Fibroblast of skin of scalp (primary cell): ENCODE data around the gene TMEM179B.
"Not testable (repeated sequence)": the region's sequence is repeated elsewhere in the genome, so short reads cannot be mapped to it uniquely, and the experiment has no call there.

Experiments used
- DNase-seq: peaks from one replicate; pipeline ENCODE4 v3.0.0-alpha.2; 2013

The TMEM179B gene

GRCh38 chr11:62789576-62789975 is 2.4 kb downstream of the TMEM179B start:
- DNase-seq, result no peak

- DNase-seq, result peak; percentile 82
These were observed 4.4 kb downstream of the TMEM179B start, which contains the start of gene TMEM223 for GRCh38 chr11:62791501-62792201. TMEM223 (minus strand) TSS chr11:62792006; CDS start chr11:62791994, 12 bp downstream.

- DNase-seq, result no peak
These were observed 5.0 kb downstream of the TMEM179B start for GRCh38 chr11:62792202-62792575.

DNA sequence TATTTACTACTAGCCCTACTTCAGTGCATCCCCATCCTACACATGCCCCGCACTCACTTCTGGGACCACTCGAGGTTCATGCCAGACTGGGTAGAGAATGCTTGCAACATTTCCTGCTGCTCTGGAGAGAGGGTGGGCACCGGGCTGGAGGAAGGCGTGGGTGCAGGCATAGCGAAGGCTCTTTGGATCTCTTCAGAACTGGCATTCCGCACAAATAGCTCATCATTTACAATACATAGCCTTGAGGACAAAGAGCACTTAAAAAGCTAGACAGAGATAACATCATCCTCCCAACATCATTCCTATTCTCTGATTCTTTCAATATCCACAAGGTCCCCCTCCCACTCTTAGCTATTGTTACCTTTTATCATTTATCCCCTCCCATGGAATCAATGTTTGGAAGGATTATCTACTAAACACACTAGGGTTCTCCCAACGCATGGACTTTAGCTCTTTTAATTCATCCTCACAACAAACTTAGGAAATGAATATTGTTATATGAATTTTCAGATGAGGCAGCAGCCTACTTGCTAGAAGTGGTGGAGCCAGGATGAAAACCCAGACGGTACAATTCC is 7.1 kb downstream of the TMEM179B start:
- DNase-seq, result no peak

DNA sequence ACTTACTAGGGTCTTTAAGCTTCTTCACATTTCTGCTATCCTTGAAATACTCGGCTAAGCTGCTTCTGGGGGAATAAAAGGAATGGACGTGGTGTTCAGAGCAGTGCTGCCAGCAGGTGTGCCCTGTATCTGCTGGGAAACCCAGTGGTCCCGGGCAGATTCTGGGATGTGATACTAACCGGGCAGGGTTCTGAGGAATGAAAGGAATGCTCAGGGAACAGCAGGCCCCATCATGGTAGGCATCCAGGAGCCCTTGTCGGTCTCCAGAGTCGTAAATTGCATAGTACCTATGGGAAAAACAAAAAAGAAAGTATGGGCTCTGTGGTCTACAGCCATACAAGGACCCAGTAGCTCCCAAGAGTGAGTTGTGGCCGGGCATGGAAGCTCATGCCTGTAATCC is 9.1 kb downstream of the TMEM179B start:
- no peak for DNase-seq

- DNase-seq, result no peak
These were observed 12.3 kb downstream of the TMEM179B start for GRCh38 chr11:62799486-62799885.

- no peak for DNase-seq
These were observed 13.9 kb downstream of the TMEM179B start for GRCh38 chr11:62801071-62801470.

DNA sequence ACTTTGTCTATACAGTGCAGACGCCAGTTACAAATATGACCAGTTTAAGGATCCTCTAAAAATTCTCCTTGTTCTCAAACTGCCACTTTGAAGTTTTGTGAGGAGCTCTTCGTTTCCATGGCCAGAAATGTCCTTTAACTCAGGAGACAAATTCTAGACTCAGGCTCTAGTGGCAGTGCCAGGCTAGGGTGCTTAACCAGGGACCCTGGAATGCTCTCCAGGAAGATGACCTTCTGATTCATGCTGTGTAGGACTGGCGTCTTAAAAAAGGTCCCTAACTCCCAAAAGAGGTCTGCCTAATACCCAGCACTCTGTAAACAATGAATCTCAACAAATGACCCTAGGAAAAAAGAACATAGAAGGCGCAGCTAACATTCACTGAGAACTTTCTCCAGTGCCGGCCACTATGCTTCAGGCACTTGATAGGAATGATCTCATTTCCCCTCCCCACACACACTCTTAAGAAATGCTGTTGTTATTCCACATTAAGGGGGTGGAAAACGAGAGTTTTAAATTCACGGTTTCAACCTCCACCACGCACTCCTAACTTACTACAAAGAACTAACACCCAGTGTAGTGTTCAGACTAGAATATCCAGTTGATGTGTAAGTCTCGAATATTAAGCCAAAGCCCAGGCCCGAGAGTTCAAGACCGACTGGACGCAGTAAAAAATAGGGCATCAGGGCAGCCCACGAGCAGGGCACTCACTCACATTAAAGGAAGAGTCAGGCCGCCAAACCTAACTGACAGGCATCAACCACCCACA is 17.3 kb downstream of the TMEM179B start:
- DNase-seq, result peak; percentile 29

- DNase-seq, result peak; percentile 93
These were observed 18.1 kb downstream of the TMEM179B start, which contains the start of gene NXF1 for GRCh38 chr11:62805076-62805892. NXF1 (minus strand) TSS chr11:62805440; CDS start chr11:62805356, 84 bp downstream.

GRCh38 chr11:62805961-62806441 is 18.8 kb downstream of the TMEM179B start:
- no peak for DNase-seq

- no peak for DNase-seq
These were observed 19.5 kb downstream of the TMEM179B start for GRCh38 chr11:62806611-62807121.

DNA sequence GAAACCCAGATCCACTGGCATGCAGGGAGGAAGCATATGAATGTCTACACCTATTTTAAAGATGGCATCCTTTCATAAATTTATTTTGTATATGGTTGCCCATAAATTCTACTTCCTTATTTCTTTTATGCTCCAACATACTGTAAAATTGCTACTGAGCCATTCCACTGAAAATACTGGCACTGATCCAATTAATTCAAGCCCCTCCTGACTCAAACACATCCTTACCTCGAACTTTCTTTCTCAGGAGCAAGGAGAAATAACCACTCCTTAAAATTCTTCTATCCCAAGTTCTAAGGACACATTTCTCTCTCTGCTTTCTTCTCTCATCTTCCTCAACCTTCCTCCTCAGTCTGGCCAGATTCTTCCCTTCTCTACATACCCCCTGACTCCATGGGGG is 23.5 kb downstream of the TMEM179B start:
- DNase-seq, result no peak

- DNase-seq, result no peak
These were observed 24.5 kb downstream of the TMEM179B start for GRCh38 chr11:62811659-62812058.

DNA sequence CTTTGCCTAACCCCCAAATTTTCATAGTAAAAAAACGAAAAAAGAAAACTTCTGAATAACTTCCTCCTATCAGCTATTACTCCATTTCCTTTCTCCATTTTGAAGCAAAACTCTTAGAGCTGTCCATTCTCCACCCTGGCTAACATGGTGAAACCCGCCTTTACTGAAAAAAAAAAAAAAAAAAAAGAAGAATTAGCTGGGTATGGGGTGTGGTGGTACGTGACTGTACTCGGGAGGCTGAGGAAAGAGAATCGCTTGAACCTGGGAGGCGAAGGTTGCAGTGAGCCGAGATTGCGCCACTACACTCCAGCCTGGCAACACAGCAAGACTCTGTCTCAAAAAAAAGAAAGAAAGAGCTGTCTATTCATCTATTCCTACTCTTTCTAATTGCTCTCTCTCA is 29.4 kb downstream of the TMEM179B start:
- no peak for DNase-seq

- DNase-seq, result no peak
These were observed 29.9 kb downstream of the TMEM179B start for GRCh38 chr11:62817129-62817528.

GRCh38 chr11:62823677-62824076 is 36.5 kb downstream of the TMEM179B start:
- no peak for DNase-seq

DNA sequence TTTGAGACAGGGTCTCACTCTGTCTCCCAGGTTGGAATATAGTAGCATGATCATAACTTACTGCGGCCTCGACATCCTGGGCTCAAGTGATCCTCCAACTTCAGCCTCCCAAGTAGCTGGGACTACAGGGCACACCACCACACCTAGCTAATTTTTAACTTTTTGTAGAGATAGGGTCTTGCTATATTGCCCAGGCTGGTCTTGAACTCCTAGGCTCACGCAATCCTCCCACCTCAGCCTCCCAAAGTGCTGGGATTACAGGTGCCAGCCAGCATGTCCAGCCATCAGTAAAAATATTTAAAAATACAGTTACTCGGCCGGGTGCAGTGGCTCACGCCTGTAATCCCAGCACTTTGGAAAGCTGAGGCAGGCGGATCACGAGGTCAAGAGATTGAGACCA is 40.9 kb downstream of the TMEM179B start:
- DNase-seq, result not testable (repeated sequence)

- DNase-seq, result no peak
These were observed 43.8 kb downstream of the TMEM179B start for GRCh38 chr11:62830904-62831519.

- peak; percentile 99 for DNase-seq
These were observed 44.5 kb downstream of the TMEM179B start, which contains the start of gene STX5 for GRCh38 chr11:62831520-62832335. STX5 (minus strand) TSS chr11:62832051; CDS start chr11:62831243, 808 bp downstream.

GRCh38 chr11:62832336-62833234 is 45.4 kb downstream of the TMEM179B start, which contains the start of gene TEX54:
TEX54 (minus strand) TSS chr11:62832841.
- no peak for DNase-seq
